Skeletal muscle tissue (tissue), 4 donors: ENCODE data around the gene ZNF530. TPM values are rescaled to one million over a fixed set of nuclear protein-coding genes. Genes with fewer than 3 reads are reported as not detected.

Experiments used
- H3K27ac ChIP-seq: one replicate; pipeline ENCODE4 v1.7.0; 2013; ENCODE audit warnings: mild to moderate bottlenecking, low read depth, low read length, inconsistent platforms
- H3K27me3 ChIP-seq, 3 donors: one replicate each; pipeline ENCODE4 v1.7.0; 2013; ENCODE audit warnings: low read length in 3 of 3; ENCODE audit not compliant: control insufficient read depth in 3 of 3, insufficient read depth in 3 of 3
- H3K36me3 ChIP-seq, 3 donors: one replicate each; pipeline ENCODE4 v1.7.0; 2013; ENCODE audit warnings: low read length in 3 of 3; ENCODE audit not compliant: control insufficient read depth in 3 of 3, insufficient read depth in 3 of 3
- H3K4me1 ChIP-seq, 3 donors: one replicate each; pipeline ENCODE4 v1.7.0; 2013; ENCODE audit warnings: low read length in 3 of 3, mild to moderate bottlenecking in 3 of 3; ENCODE audit not compliant: control insufficient read depth in 3 of 3, insufficient read depth in 3 of 3
- H3K4me3 ChIP-seq, 3 donors: one replicate each; pipeline ENCODE4 v1.7.0; 2013; ENCODE audit warnings: low read length in 3 of 3
- H3K9ac ChIP-seq, 3 donors: one replicate each; pipeline ENCODE4 v1.7.0; 2013; ENCODE audit warnings: low read length in 3 of 3, mild to moderate bottlenecking in 3 of 3, moderate library complexity in 2 of 3, low read depth in 1 of 3
- H3K9me3 ChIP-seq, 3 donors: one replicate each; pipeline ENCODE4 v1.7.0; 2013; ENCODE audit warnings: low read length in 3 of 3; ENCODE audit not compliant: control insufficient read depth in 3 of 3
- total RNA-seq: library from RNA; depleted of rRNA; stranded (reverse); fragments of >200 nt; gene quantifications from one replicate; pipeline ENCODE4 v1.2.3, GENCODE V29; 2014
- donor health status: Osteomylitis.

The ZNF530 gene
- total RNA-seq, result 6.8 TPM

DNA sequence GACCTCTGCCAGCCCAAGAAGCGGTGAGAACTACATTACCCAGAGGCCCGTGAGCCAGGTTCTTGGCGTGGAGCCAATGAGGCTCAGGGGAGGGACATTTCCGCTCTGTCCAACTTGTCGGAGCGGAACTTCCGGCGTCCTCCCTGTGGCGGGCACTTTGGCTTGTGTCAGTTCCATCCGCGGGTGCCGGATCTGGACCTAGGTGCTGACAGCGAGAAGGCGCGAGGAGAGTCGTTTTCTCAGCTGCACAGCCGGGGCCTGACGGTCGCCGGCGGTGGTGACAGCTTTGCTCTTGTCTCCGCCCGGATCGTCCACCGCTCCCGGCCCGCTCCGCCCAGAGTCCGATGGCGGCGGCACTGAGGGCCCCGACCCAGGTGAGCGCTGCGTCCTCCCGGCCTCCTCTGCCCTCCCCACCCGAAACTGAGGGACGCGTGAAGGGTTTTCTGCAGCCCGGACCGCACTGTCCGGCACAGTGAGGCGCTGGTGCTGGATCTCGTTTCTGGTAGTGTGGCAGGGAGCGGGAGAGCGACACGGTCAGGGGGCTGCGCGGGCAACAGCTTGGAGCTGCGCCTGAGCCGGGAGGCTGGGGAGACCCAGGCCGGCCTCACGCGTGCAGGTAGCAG is at the start of gene ZNF530:
Gene ZNF530, plus strand, starts transcription at position 125 of the 623 bp plus-strand sequence. CDS start 4,461 bp downstream, outside the sequence.
- H3K9me3 ChIP-seq, result peaks cover 0 to 15% (median 12%) of the 10 kb centered on the region in 3 donors
- H3K4me3 ChIP-seq, result peak within 1 kb of the TSS; percentile 70 to 93 (median 86)
- peaks cover 9 to 16% (median 13%) of the 10 kb centered on the region in 3 donors for H3K36me3 ChIP-seq
- peak within 1 kb of the TSS; percentile 73 to 86 (median 80) for H3K9ac ChIP-seq
- no peaks in the 10 kb centered on the region for H3K27me3 ChIP-seq
- H3K27ac ChIP-seq, result no peak within 1 kb of the TSS
- peaks cover 8 to 13% (median 9%) of the 10 kb centered on the region in 3 donors for H3K4me1 ChIP-seq

DNA sequence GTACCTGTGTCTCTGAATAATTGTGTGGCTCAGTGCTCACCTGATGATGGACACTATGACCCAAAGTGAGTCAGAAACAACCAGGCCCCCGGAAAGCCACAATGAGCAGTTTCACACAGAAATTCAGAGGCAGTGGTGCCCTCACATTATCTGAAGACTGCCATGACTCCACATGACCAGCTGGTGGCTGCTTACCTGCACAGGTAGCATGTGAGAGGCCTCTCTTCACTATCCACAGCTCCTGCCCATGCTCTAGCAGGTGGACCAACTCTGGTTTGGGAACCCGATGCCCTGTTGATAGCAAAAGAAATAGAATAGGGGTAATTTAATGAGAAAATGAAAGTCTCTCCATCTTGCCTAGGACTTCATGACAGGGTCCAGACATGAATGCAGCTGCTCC is 47.3 kb upstream of the ZNF530 start:
- Histone ChIP-seq H3K36me3 (peaks cover 72 to 84% (median 74%) of the 10 kb centered on the region in 3 donors), H3K9ac (no peak overlapping the region), H3K9me3 (peaks cover 7 to 41% (median 15%) of the 10 kb centered on the region in 3 donors), H3K27ac (no peak overlapping the region), H3K27me3 (no peaks in the 10 kb centered on the region), H3K4me3 (peak overlapping the region in 1 of 3 donors; percentile 45), H3K4me1 (peaks cover 0 to 2% (median 0%) of the 10 kb centered on the region in 3 donors)

DNA sequence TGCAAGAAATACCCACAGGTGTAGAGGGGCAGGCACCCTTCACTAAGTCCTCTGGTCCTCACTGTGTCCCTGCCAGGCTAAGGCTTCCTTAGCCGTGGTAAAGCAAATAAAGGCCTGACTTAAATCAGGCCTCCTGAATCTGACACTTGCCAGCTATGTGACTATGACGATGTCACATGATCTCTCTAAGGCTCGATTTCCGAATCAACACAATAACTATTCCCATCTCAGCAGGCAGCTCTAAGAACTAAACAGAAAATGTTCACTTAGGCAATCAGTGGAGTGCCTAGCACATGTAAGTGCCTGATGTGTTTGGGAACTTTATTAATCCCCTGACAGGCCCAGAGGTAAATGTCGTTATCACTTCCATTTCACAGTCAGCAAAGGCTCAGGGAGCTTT is 42.0 kb upstream of the ZNF530 start:
- H3K27ac ChIP-seq, result no peak overlapping the region
- H3K4me1 ChIP-seq, result peaks cover 21 to 34% (median 23%) of the 10 kb centered on the region in 3 donors
- H3K36me3 ChIP-seq, result peaks cover 33 to 39% (median 33%) of the 10 kb centered on the region in 3 donors
- no peaks in the 10 kb centered on the region for H3K27me3 ChIP-seq
- peaks cover 0 to 8% (median 2%) of the 10 kb centered on the region in 3 donors for H3K9me3 ChIP-seq
- peak overlapping the region in 1 of 3 donors; percentile 25 for H3K4me3 ChIP-seq
- H3K9ac ChIP-seq, result peak overlapping the region in 1 of 3 donors; percentile 93

DNA sequence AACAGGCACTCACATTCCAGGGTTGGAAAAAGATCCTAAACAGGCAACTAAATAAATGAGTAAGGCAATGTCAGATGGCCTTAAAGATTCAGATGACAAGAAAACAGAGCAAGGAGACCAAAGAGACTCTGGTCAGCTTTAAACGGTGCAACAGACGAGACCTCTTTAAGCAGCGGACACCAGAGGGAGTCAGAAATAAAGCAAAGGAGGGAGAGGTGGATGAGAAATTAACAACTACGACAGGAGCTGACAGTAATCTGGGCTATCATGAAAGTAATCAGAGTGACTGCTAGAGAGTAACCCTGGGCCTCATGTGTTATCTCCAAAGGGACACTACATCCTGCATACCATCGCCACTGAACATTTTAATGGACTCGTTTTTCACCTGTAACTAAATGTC is 41.2 kb upstream of the ZNF530 start:
- H3K4me1 ChIP-seq, result peaks cover 21 to 34% (median 23%) of the 10 kb centered on the region in 3 donors
- H3K36me3 ChIP-seq, result peaks cover 26 to 30% (median 26%) of the 10 kb centered on the region in 3 donors
- peak overlapping the region; percentile 86 to 93 (median 89) for H3K9ac ChIP-seq
- peak overlapping the region; percentile 94 to 98 (median 97) for H3K4me3 ChIP-seq
- H3K9me3 ChIP-seq, result peaks cover 0 to 6% (median 2%) of the 10 kb centered on the region in 3 donors
- H3K27me3 ChIP-seq, result no peaks in the 10 kb centered on the region
- peak overlapping the region; percentile 53 for H3K27ac ChIP-seq

DNA sequence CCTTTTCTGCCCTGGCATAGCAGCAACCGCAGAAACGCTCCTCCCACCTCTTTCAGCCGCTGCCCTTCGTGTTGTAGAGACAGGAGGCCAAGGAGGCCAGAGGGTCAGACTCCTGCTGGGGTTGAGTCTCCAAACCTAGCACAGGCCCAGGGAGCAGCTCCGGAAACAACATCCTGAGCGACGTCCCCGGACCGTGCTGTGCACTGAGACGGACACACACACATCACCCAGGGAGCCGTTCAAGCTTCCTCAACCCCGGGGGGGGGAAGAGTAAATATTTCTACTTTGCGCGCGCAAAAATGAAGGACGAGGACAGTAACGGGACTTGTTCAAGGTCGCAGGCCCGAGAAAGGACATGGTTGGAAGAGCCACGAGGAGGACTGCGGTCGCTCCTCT is 40.7 kb upstream of the ZNF530 start:
- Histone ChIP-seq H3K4me3 (peak overlapping the region; percentile 94 to 98 (median 97)), H3K9me3 (peaks cover 0 to 6% (median 2%) of the 10 kb centered on the region in 3 donors), H3K27me3 (no peaks in the 10 kb centered on the region), H3K4me1 (peaks cover 21 to 34% (median 23%) of the 10 kb centered on the region in 3 donors), H3K9ac (peak overlapping the region; percentile 86 to 93 (median 89)), H3K36me3 (peaks cover 22 to 25% (median 25%) of the 10 kb centered on the region in 3 donors), H3K27ac (peak overlapping the region; percentile 53)

DNA sequence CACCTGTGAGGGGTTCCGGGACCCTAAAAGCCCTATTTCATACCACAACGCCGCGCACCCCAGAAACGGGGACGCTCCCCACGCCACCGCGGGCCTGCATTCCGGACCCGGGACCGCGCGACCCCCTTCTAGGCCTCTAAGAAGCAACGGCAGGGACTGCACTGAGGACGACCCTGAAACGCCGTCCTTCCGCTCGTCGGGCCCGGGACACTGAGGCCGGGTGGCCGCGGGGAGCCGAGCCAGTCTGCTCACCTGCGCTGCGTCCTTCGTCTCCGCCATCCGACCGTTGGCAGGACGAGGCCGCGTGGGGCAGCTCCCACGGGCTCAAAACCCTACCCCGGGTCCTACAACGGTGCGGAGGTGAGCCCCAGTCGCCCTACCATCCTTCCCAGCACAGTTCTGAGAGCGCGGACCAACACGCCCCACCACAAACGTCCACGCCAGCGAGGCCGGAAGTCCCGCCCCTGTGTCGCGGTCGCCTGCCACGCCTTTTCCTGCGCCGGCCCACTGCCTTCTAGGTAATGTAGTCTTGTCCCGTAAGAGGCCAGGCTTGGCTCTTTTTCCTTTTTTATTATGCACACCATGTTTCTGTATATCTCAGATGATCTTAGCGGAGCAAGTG is 40.2 kb upstream of the ZNF530 start, which contains the start of gene ZNF550:
Gene ZNF550, minus strand, starts transcription at position 460 of the 622 bp plus-strand sequence. Its CDS starts 181 bp downstream, at position 279.
- H3K9ac ChIP-seq, result peak within 1 kb of the TSS; percentile 86 to 93 (median 89)
- H3K36me3 ChIP-seq, result peaks cover 17 to 20% (median 20%) of the 10 kb centered on the region in 3 donors
- H3K9me3 ChIP-seq, result peaks cover 0 to 4% (median 2%) of the 10 kb centered on the region in 3 donors
- H3K27me3 ChIP-seq, result no peaks in the 10 kb centered on the region
- peaks cover 21 to 34% (median 23%) of the 10 kb centered on the region in 3 donors for H3K4me1 ChIP-seq
- peak within 1 kb of the TSS; percentile 94 to 98 (median 97) for H3K4me3 ChIP-seq
- peak within 1 kb of the TSS; percentile 53 for H3K27ac ChIP-seq

DNA sequence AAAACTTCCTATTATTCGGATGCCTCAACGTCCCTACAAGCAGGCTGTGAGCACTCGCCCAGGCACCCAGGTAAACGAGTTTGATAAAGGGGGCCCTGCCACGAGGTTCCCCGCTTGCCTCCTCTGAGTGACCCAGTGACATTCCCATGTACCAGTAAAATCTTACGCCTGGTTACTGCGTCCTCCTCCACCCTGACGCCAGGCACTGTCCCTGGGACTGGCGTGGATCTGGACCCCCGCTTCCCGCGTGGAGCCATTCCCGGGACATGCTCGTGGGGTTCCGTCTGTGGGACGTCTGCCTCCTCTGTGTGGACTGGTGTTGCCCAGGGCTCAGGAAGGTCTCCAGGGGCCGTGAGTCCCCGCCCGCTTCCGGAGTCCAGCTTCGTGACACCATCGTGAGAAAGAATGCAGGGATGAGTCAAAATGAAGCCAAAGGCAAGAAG is 39.6 kb upstream of the ZNF530 start:
- H3K9me3 ChIP-seq, result peaks cover 0 to 3% (median under 1%) of the 10 kb centered on the region in 3 donors
- H3K36me3 ChIP-seq, result peaks cover 11 to 15% (median 14%) of the 10 kb centered on the region in 3 donors
- H3K27me3 ChIP-seq, result no peaks in the 10 kb centered on the region
- H3K4me1 ChIP-seq, result peaks cover 21 to 34% (median 23%) of the 10 kb centered on the region in 3 donors
- H3K9ac ChIP-seq, result peak overlapping the region; percentile 86 to 93 (median 89)
- peak overlapping the region; percentile 94 to 98 (median 97) for H3K4me3 ChIP-seq
- H3K27ac ChIP-seq, result peak overlapping the region; percentile 53

DNA sequence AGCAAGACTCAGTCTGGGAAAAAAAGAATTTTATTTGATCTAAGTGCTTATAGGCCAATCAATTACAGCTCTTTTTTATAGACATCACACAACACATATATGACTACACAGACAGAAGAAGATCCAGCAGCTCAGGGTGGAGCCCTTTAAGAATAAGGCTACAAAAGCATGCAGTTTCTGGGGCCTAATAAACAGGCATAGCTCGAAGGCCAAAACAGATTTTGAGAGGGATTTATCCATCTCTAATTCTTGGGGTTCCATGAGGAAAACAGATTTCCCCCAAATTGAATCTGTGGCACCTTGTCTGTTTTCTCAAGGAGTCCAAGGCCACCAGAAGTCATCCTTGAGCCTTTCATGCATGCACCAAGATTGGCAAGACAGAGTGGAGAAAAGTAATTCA is 36.1 kb upstream of the ZNF530 start:
- Histone ChIP-seq H3K27me3 (no peaks in the 10 kb centered on the region), H3K9ac (no peak overlapping the region), H3K4me3 (no peak overlapping the region), H3K4me1 (peaks cover 12 to 22% (median 12%) of the 10 kb centered on the region in 3 donors), H3K9me3 (peaks cover 19 to 30% (median 21%) of the 10 kb centered on the region in 3 donors), H3K27ac (no peak overlapping the region), H3K36me3 (no peaks in the 10 kb centered on the region)

DNA sequence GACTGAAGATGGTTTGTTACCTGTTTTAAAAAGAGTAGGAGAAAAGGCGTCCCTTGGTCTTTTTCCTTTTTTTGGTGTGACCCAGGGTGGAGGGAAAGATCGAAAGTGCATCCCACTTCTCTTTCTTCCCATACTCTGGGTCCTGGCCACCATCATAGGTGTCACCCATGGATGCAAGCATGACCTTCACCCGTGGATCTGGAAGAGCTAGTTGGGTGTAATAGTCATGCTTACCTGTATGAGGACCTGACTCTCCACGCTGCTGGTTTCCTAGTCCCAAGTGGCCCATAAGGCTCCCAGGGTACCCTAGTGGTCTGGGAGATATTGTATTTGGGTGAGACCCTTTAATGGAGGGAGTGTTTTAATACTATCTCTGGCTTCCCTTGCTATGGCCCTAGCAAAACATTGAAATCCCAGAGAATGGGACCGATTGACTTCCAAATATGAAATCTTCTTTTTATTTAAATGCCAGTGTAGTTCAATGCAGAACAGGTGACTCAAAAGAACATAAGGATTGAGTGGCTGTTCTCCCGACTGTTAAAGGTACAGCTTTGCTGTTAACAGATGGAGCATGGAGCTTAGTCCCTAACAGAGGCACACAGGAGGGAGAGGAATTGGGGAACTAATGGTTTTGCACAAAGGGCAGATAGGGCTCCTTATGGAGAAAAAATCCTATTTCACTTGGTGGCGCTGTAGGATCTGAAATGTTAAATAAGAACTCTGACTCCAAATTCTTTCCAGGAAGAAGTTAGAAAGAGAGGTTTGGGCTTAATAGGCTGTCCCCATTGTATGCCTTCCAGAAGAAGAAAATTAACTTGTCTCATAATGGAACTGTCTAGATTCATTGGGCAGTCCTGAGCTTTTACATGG is 33.1 kb upstream of the ZNF530 start:
- Histone ChIP-seq H3K27me3 (no peaks in the 10 kb centered on the region), H3K36me3 (peaks cover 3 to 11% (median 9%) of the 10 kb centered on the region in 3 donors), H3K9ac (no peak overlapping the region), H3K9me3 (peaks cover 30 to 49% (median 37%) of the 10 kb centered on the region in 3 donors), H3K4me3 (no peak overlapping the region), H3K4me1 (no peaks in the 10 kb centered on the region), H3K27ac (no peak overlapping the region)
